HG03196 (cell line): ENCODE measurements around the gene EHD2.

ENCODE experiments used
- ATAC-seq: cut with Tn5 transposase; IDR thresholded peaks from one replicate; pipeline ENCODE4 v1.9.1; 2021; ENCODE audit not compliant: unreplicated experiment

The EHD2 gene

GRCh38 chr19:47687906-47688305, 25.3 kb upstream of the EHD2 start:
- ATAC-seq = no peak

GRCh38 chr19:47691090-47691489, 22.1 kb upstream of the EHD2 start:
- no peak for ATAC-seq

GRCh38 chr19:47691782-47692181, 21.4 kb upstream of the EHD2 start:
- no peak for ATAC-seq

- ATAC-seq = no peak
These were observed 19.7 kb upstream of the EHD2 start for GRCh38 chr19:47693489-47693888.

- no peak for ATAC-seq
These were observed 19.3 kb upstream of the EHD2 start for GRCh38 chr19:47693903-47694302.

GRCh38 chr19:47694466-47695273, 18.6 kb upstream of the EHD2 start:
- no peak for ATAC-seq

GRCh38 chr19:47695533-47696262, 17.5 kb upstream of the EHD2 start:
- no peak for ATAC-seq

GRCh38 chr19:47696635-47697034, 16.6 kb upstream of the EHD2 start:
- no peak for ATAC-seq

- no peak for ATAC-seq
These were observed 15.2 kb upstream of the EHD2 start for GRCh38 chr19:47697863-47698609.

GRCh38 chr19:47698631-47699359, 14.4 kb upstream of the EHD2 start:
- no peak for ATAC-seq

- ATAC-seq = no peak
These were observed 13.8 kb upstream of the EHD2 start for GRCh38 chr19:47699360-47699917.

- no peak for ATAC-seq
These were observed 12.1 kb upstream of the EHD2 start for GRCh38 chr19:47700934-47701716.

- ATAC-seq = no peak
These were observed 11.3 kb upstream of the EHD2 start for GRCh38 chr19:47701717-47702552.

GRCh38 chr19:47702671-47703070, 10.6 kb upstream of the EHD2 start:
- ATAC-seq = no peak

- no peak for ATAC-seq
These were observed 9.9 kb upstream of the EHD2 start for GRCh38 chr19:47703301-47703700.

- no peak for ATAC-seq
These were observed 9.2 kb upstream of the EHD2 start for GRCh38 chr19:47704024-47704423.

GRCh38 chr19:47704656-47705055, 8.6 kb upstream of the EHD2 start:
- ATAC-seq = no peak

GRCh38 chr19:47707135-47707925, 5.9 kb upstream of the EHD2 start:
- ATAC-seq = no peak
